HG02885 (cell line): Measurements from ENCODE around the gene HSD3B7.
"Not testable (repeated sequence)": the region's sequence is repeated elsewhere in the genome, so short reads cannot be mapped to it uniquely, and the experiment has no call there.

Experiments used
- ATAC-seq: cut with Tn5 transposase; IDR thresholded peaks from one replicate; pipeline ENCODE4 v1.9.1; 2021; ENCODE audit warnings: mild to moderate bottlenecking; ENCODE audit not compliant: unreplicated experiment, poor library complexity

Gene HSD3B7

DNA sequence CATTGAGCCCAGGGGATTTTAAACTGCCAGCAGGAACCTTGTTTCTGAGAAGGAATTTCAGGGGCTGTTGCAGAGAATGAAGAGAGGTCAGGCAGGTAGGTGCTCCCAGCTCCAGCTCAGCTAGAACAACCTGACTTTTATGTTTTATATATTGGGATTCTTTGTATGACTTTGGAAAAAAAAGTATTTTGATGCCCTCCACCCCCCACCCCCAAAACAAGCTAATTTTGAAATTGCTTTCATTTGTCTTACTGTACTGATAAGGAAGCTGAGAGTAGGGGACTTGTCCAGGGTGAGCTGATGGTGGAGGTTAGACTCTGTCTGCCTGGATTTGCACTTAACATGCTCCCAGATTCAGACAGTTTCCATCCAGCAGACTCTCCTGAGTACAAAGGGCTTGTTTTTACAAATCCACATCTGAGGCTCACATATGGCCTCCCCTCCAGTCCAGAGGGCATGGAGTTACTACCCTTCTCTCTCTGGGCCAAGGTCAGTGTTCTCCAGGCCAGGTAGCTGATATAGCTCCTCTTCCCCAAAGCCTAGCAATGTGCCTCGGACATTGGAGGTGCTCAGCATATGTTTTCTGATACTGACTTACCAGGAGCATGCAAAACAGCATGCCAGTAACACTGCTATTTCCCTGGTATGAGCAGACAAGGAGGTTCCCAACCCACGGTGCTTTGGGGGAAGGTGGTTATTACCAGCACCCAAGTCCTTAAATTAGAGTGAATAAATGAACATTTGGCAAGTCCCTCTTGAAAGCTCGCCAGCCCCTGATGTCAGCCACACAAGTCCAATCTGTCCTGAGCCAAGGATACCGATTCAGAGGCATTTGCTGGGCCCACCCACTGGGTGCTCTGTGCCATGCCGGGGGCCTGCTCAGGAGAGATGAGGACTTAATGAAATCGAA is 14.1 kb downstream of the HSD3B7 start:
- ATAC-seq = no peak

DNA sequence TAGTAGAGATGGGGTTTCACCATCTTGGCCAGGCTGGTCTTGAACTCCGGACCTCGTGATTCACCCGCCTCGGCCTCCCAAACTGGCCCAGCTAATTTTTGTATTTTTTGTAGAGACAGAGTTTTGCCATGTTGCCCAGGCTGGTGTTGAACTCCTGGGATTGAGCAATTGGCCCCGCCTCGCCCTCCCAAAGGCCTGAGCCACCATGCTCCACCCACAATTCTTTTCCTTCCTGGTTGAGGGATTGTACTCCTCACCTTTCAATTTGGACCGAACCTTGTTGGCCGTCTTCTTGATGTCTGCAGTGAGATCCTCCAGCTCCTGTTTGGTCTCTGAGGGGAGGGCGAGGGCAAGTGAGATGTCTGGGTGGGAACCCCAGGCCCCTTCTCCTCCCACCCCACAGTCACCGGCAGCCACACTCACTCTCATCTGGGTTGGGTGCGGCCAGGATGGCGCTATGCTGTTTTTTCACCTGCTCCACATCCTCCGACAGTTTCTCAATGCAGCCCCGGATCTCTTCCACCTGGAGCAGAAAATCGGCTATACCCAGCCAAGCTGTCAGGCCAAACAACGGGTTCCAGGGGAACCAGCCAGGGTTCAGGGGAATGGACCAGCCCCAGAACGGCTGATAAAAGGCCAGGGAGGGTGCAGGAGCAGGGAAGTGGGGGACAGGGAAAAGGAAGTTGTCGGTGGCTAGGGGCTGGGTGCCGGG is 15.8 kb downstream of the HSD3B7 start:
- ATAC-seq = no peak

DNA sequence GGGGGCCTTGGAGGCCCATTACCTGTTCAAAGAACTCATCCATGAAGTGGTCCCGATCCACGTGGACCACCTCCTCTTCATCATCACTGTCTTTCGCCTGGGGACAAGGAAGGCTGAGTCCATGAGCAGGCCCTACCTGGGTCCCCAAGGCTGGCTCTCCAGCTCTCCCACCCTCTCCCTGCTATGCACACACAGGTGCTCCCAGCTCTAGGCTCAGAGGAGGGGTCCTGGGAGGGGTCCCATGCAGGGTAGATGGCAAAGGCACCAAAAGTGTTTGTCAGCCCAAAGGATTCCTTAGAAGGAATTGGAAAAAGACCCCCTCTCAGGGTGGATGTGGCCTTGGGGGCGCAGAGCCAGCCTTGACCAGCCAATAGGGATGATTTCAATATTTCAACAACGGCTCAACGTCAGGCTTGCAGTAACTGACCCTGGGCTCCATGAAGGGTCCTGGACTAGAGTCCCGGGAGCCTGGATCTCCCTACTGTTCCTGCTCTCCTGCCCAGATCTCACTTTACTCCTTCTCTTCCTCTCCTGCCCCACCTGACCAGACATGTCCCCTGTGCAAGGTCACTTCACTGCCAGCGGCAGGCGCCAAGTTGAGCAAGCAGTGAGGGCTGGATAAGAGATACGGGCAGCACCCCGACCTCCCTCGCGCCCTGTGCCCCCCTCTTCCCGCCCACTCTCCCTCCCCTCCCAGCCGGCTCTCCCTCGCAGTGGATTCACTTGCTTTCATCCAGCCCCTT is 16.7 kb downstream of the HSD3B7 start:
- ATAC-seq = no peak

DNA sequence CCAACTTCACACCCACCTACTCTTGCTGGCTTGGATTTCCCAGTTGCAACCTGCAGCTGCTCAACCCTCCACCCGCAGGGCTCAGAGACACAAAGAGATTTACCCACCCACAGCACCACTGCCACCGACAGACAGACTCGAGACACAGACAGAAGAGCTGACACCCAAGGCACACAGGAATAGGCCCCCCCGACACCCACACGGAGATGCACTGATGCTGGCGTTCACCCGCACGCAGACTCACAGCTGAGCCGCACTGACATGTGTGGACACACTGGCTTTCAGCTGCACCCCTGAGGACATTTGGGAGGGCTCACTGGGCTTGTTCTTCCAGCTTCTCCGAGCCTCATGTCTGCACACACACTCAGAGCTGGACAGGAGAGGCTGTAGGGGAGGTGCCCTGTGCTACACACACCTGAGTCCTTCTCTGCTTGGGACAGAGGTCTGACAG is 17.3 kb downstream of the HSD3B7 start:
- ATAC-seq = no peak

DNA sequence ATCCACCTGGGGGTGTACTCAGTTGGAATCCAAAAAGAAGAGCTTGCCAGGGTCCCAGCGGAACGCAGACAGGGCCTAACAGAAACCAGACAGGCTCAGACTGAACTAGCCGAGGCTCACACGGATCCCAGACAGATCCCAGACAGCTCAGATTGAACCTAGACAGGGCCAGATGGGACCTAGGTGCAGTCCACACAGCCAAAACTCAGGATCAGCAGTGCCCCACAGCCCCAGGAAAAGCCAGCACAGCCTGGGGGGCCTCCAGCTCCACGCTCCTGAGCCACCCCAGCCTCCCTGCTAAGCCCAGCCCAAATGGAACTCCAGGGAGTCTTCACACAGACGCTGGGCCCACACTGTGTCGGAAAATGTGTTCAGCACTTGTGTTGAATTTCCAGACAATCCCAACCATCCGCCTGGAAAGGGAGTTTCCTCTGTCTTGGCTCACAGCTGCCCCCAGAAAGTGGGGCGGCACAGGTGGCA is 17.9 kb downstream of the HSD3B7 start:
- ATAC-seq = no peak

DNA sequence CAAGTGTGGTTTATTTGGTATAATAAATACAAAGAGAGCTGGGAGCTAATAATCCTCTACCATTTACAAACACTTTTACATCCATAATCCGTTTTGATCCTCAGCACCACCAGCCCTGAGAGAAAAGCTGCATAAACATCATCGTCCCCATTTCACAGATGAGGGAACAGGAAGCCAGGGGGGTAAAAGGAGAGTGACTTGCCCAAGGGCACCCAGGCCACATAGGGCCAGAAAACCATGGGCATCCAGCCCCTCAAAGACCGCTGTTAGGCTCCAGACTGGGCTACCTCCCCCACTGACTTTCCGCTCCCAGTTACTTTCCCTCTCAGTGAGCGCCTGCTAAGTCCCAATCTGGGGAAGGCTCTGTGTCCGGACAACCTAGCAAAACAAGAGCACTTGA is 18.7 kb downstream of the HSD3B7 start:
- ATAC-seq = no peak

DNA sequence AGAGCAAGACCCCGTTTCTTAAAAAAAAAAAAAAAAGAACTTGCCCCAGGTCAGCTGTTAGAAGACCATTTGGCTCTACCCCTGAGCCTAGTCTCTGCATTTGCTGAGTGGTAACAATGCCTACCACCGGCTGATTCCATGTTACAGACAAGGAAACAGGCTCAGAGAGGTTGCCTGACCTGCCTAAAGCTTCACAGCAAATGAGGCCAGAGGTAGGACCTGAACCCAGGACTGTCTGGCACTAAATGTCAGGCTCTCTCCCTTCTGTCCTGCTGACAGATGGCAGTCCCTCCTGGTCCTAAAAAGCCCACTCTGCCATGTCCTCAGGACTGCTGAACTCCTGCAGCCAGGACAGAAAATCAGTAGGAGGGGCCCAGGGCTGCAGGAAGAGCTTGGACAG is 19.7 kb downstream of the HSD3B7 start:
- no peak for ATAC-seq

DNA sequence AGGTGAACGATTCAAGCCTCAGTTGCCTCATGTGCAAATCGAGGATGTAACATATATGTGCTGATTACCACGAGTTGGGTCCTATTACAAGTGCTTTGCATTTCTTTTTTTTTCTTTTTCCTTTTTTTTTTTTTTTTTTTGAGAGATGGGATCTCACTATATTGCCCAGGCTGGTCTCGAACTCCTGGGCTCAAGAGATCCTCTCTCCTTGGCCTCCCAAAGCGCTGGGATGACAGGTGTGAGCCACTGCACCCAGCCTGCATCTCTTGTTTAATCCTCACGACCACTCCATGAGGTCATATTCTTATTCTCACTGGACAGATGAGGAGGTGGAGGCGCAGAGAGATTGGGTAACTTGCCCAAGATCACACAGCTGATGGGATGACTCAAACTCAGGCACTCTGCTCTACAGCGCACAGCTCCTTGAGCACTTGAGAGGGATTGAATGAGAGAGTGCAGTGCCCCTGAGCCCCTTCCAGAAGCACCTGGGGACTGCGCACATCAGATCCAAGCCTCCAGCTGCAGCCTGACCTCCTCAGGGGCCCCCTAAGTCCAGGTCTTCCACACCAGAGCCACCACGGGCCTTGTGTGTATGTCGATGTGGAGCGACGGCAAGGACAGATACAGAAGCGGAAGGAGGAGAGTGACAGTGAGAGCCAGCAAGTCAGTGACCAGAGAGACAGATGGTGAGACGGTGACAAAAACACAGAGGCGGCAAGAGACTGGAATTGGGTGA is 20.5 kb downstream of the HSD3B7 start:
- ATAC-seq = no peak

DNA sequence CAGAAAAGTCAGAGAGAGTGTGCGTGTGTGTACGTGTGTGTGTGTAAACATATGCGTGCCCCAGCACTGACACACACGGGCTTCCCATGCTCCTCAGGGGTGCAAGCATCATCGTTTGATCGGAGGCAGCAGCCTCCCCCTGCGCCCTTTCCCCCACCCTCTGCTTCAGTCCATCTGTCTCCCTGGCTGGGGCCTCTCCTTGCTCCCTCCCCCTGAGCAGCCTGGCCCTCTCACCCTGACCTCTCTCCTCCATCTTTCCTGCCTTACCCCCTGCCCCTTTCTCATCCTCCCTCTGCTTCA is 21.0 kb downstream of the HSD3B7 start:
- no peak for ATAC-seq

DNA sequence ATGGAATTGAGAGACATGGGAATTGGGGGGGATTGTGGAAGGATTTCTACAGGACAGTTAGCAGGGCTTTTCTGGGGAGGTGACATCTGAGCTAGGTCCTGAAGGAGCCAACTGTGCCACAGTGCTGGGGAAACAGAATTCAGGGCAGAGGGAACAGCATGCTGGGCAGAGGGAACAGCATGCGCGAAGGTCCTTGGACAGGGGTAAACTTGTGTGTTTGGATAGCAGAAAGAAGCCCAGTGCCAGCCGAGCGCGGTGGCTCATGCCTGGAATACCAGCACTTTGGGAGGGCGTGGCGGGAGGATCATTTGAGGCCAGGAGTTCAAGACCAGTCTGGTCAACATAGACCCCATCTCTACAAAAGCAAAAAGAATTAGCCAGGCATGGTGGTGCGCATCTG is 21.6 kb downstream of the HSD3B7 start:
- ATAC-seq = no peak

DNA sequence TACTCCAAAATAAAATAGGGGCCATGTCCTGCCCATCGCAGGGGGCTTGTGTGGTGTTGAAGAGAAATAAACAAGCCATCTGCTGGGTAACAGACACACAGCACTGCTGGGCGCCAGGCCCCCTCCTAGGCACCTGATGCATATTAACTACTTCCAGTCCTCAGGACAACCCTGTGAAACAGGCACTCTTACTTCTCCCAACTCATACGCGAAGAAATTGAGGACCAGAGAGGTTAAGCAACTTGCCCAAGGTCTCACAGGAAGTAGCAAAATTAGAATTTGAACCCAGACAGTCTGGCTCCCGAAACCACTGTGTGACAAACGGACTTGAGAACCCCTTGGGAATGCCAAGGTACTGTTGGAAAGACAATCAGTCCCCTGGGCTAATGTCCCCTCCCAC is 22.7 kb downstream of the HSD3B7 start:
- no peak for ATAC-seq

DNA sequence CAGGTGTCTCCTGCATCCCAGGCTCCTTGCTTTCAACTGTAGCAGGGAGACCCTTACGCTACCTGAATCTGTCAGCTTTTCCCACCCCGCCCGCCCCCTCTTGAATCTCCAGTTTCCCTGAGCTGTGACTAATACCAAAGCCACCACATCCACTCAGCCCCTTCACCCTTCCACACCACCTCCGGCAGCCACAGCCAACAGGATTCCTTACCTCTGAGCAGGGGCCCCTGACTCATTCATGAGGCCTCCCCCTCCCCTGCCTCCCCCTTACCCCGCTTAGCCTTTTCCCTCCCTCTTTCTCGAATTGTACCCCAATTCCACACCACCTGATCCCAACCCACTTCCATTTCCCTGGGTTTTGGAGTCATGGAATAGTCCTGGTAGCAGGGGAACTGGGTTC is 23.1 kb downstream of the HSD3B7 start:
- no peak for ATAC-seq

DNA sequence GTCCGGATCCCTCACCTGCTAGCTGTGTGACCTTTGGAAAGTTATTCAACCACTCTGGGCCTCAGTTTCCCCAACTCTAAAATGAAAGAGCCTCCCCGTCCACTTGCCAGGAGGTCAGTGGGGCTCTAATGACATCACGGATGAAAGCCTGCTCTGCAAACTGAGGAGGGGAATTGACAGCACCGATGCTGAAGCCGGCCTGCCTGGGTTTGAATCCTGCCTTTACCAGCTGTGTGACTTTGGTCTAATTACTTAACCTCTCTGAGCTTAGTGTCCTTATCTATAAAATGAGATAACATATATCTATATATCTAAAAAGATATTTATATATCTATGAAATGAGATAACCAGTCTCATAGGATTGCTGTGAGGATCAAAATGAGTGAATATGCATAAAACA is 23.5 kb downstream of the HSD3B7 start:
- ATAC-seq = no peak

DNA sequence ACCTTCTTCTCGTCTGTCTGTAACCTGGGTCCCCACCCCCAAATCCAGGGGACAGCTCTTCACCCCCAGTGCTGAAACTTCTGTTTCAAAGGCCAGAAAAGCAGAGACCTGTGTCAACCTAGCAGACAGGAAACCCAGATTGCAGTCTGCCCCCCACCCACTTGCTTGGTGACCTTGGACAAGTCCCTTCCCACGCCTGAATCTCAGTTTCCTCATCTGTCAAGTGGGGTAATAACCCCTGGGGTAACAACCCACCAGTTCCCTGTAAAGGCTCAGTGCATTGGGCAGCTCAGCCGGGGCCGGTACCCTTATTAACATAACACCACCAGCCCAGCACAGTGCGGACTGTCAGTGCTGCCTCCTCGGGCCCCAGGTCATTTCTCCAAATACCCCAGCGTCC is 24.1 kb downstream of the HSD3B7 start:
- no peak for ATAC-seq

DNA sequence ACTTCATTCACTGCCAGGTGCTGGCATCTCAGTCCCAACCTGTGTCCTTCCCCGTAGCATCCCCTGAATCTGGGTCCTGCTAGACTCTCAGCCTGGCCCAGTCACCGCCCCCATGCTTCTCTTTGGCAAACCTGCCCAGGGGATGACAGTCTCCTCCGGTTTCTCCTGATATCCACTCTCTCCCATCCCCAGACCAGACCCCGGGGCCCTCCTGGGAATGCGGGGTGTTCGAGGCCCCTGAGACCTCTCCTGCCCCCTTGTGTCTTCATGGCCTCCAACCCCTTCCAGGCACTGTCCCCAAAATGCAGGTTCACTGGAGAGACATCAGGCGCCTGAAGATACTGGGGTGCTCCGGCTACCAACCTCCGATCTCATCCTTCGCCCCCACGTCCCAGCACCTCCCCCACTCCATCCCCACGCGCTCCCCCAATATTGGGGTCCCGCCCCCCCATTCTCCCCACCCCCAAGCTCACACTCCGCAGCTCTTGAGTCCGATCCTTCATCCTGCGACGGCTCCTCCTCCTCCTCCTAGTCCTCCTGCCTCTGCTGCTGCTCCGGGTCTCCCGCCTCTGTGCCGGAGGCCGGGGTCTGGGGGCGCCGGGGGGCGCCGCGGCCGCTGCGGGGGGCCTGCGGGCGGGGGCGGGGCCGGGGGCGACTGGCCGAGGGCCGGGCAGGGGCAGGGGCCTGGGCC is 25.0 kb downstream of the HSD3B7 start:
- ATAC-seq = no peak

DNA sequence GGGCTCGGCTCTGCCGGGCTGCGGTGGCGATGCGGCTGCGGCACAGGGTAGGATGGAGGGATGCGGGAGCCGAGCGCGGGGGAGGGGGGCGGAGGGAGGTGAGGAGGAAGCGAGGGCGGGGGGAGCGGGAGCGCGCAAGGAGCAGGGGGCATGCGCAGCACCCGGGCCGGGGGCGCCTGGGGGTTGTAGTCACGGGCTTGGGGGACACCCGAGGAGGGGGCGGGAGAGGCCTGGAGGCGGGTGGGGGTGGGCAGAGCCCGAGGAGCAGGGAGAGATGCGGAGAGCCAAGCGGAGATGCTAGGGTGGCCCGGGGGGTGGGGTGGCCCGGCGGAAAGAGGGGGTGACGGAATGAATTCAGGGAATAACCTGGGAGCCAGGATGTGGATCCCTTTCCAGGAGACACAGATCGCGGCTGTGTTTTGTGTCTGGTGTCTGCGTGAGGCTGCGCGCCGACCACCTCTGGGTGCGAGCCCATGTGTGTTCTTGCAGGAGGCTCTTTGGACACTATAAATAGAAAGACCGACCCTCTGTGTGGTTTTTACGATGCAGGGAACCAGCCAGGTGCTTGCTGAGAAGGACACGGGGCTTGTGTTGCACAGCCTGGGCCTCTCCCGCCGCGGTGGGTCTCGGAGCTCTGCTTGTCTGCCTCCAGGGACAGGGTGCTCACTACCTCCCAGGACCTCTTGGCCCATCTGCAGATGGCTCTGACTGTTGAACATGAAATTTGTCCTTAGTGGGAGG is 25.7 kb downstream of the HSD3B7 start, which contains the start of gene STX1B:
Gene STX1B, minus strand, starts transcription at position 54 of the 741 bp plus-strand sequence. CDS start 242 bp downstream, outside the sequence.
- ATAC-seq = no peak

DNA sequence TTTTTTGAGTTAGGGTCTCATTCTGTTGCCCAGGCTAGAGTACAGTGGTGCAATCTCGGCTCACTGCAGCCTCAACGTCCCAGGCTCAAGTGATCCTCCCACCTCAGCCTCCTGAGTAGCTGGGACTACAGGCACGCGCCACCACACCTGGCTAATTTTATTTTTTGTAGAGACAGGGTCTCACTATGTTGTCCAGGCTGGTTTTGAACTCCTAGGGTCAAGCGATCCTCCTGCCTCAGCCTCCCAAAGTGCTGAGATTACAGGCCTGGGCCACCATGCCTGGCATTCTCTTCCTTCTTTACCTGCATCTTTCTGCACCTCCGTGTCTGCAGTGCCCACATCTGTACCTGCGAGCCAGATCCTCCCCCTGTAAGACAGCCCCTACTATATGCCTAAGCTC is 26.8 kb downstream of the HSD3B7 start:
- not testable (repeated sequence) for ATAC-seq

DNA sequence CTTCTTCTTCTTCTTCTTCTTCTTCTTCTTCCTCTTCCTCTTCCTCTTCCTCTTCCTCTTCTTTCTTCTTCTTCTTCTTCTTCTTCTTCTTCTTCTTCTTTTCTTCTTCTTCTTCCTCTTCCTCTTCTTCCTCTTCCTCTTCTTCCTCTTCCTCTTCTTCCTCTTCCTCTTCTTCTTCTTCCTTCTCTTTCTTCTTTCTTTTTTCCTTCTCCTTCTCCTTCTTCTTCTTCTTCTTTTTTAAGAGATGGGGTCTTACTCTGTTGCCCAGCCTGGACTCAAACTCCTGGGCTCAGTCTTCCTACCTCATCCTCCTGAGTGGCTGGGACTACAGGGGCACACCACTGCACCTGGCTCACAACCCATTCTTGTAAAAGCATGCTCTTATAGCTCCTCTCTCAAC is 28.3 kb downstream of the HSD3B7 start:
- ATAC-seq = not testable (repeated sequence)

DNA sequence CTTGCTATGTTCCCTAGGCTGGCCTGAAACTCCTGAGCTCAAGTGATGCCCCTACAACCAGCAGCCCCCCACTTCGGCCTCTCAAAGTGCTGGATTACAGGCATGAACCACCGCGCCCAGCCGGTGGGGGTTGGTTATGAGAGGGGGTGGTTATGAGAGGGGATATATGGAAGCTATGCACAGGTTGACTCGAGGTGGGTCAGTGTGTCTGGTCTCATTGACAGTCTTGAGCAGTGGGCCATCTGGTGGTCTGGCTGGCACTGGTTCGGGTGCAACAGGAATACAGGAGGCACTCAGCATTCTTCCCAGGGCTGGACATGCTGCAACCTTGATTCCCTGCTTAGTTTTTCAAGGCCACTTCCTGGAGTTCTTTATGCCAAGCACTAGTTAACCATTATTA is 31.0 kb downstream of the HSD3B7 start:
- no peak for ATAC-seq
